Renal cortex interstitium (tissue), 11 donors: ENCODE data around the gene PCED1B. TPM values are rescaled to one million over a fixed set of nuclear protein-coding genes. Genes with fewer than 3 reads are reported as not detected.
A peak's percentile ranks its signal among the peaks of the same experiment; 100 is the strongest.
"Not testable (repeated sequence)": the region's sequence is repeated elsewhere in the genome, so short reads cannot be mapped to it uniquely, and the experiment has no call there.

Experiments
- DNase-seq, 11 donors: peaks; one replicate each; pipeline ENCODE4 v3.0.0-alpha.2; 2013; ENCODE audit warnings: low read depth in 9 of 11, low spot score in 4 of 11; ENCODE audit errors: extremely low read depth in 1 of 11
- polyA plus RNA-seq, 3 donors: library from polyadenylated mRNA; unstranded; fragments of 120-200 nt; gene quantifications; one replicate each; pipeline ENCODE4 v1.2.1, GENCODE V29; 2013; ENCODE audit not compliant: insufficient read length in 3 of 3

Gene PCED1B
- polyA plus RNA-seq, 3 donors, result 3.3 to 5.8 (median 4.1) TPM

DNA sequence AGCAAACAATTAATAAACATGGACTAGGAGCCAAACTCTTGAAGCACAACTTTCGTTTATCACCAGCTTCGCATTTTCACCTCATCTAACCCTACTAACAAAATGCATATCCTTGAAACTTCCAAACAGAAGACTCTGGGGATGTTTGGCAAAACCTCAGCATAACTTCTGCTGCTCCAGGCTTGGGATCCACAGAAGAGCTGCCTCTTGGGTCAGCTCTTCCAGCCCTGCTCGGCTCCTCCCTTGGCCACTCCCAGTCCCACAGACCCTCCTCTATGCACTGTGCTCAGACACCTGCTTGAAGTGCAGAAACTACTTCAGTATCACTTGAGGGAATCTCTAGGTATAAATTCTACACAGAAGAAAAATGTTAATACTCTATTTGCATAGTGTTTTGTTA is 110.3 kb downstream of the PCED1B start:
- no peak for DNase-seq

DNA sequence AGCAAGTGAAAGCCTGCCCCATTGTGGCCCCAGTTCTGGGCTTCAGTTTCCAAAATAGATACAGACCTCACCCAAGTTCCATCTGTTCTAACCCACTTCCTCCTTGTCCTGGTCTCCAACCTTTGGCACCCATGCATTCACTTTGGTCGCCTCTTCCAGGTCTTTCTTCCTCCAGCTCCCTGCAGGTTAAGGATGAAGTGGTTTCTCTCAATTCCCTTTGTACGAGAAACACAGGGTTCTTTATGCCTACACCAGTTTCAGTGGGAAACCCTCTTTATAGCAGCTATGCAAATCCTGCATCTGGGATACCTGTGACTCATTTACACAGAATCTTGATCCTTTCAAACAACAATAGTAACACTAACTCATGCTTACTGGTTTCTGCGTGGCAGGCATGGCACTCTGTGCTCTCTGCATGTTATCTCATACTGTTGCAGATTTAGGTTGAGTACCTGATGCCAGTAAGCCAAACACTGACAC is 110.9 kb downstream of the PCED1B start:
- no peak for DNase-seq

DNA sequence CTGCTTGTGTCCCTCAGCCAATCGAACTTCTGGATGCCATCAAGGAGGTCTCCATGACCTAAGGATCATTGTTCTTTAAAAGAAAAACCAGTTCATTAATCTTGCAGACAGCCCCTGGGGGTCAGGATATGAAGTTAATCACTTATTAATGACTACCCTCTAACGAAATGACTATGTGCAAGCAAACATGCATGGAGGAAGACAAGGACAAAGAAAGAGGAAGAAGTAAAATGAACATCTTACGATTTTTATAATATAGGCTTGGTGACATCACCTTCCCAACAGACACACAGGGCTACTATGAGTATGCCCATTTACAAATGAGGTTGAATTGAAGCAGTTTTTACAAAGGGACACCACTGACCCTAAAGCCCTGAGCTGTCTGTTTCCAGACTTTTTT is 111.5 kb downstream of the PCED1B start:
- DNase-seq, result no peak

DNA sequence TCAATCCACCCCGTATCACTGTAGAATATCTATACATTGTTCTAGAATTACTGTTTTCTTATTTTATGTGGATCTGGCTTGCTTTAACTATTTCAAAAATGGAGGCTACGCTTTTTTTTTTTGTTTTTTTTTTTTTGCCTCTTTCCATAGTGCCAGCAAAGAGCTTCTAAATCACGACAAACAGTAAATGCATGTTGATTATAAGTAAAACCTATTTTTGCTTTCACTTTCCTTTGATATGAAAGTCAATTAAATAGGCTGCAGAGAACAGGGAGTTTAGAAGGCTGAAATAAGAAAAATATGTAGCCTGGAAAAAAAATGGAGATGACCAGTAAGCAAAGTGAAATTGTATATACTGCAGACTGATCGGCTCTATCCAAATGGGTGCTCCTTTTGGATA is 112.6 kb downstream of the PCED1B start:
- no peak for DNase-seq

DNA sequence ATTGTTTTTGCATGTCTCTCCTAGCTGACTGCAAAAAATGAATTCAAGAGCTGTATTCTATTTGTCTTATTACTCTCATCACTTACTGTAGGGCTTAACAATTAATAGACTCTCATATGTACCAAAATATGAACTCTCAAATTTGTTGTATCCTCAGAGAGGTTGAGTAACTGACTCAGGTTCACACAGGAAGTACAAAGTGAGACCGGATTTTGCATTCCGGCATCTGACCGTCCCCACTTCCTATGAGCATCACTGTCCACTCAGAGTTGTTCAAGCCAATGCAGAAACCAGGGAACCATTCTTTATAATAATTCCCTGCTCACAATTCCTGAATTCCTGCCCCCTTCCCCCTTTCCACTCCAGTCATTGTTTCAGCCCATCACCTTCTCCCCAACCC is 113.6 kb downstream of the PCED1B start:
- DNase-seq, result no peak

DNA sequence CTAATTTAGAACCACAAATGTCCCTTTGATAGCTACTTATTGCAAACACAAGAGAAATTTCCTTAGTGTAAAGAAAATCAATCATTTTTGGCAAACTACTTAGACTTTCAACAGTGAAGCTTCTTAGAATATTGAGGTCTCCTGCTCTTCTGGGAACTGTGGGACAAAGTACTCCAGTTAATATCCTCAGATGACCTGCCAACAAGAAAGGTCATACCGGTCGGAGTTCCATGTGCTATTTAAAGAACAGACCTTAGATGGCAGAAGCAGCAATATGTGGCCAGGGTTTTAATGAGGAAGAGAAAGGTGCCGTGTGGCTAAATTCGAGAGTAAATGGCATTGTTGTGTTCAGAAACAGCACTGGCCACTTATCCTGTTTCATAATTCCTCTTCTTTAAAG is 115.1 kb downstream of the PCED1B start:
- DNase-seq, result peak in 1 of 11 donors; percentile 18

DNA sequence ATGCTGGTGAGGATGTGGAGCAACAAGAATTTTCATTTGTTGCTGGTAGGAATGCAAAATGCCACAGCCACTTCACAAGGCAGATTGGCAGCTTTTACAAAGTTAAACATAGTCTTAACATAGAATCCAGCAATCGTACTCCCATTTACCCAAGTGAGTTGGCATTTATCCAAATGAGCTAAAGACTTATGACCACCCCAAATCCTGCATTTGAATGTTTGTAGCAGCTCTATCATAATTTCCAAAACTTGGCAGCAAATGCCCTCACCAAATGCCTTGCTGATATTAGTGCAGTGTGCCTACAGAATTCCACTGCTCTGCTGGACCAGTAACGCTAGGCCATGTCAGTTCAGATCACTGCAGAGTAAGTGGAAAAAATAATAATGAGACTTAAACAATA is 121.0 kb downstream of the PCED1B start:
- no peak for DNase-seq

DNA sequence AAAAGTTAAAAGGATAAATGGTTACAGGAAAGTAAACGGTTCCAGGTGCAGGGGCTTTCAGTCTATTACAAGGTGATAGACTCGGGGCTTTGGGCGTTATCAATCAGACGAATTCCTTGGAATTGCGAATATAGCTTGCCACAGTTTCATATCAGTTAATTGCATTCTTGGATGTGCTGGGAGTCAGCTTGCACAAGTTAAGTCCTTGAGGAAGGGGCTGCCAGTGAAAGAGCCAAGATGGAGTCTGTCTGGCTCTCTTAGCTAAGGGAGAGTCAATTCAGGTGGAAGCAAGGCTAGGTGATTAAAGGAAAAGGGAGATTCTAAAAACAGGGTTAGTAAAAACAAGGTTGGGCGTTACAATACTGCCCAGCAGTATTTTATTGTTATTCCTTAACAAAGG is 121.8 kb downstream of the PCED1B start:
- DNase-seq, result not testable (repeated sequence)

DNA sequence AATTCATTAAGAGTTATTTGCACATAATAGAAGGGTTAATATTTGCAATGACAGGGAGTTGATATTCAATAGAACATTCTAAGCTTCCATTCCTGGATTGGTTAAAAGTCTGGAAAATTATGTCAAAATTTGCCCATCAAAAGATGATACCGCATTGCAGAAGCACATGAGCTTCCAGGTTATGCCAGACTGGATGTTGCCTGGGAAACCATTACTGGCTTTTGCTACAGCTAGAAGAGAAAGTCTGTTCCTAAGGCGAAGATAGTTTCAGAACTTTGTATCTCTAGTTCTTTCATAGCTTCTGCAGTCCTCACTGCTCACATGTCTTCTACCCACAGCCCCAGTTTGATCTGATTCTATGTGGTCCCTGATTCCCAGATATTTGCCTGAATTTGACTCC is 122.8 kb downstream of the PCED1B start:
- DNase-seq, result no peak

DNA sequence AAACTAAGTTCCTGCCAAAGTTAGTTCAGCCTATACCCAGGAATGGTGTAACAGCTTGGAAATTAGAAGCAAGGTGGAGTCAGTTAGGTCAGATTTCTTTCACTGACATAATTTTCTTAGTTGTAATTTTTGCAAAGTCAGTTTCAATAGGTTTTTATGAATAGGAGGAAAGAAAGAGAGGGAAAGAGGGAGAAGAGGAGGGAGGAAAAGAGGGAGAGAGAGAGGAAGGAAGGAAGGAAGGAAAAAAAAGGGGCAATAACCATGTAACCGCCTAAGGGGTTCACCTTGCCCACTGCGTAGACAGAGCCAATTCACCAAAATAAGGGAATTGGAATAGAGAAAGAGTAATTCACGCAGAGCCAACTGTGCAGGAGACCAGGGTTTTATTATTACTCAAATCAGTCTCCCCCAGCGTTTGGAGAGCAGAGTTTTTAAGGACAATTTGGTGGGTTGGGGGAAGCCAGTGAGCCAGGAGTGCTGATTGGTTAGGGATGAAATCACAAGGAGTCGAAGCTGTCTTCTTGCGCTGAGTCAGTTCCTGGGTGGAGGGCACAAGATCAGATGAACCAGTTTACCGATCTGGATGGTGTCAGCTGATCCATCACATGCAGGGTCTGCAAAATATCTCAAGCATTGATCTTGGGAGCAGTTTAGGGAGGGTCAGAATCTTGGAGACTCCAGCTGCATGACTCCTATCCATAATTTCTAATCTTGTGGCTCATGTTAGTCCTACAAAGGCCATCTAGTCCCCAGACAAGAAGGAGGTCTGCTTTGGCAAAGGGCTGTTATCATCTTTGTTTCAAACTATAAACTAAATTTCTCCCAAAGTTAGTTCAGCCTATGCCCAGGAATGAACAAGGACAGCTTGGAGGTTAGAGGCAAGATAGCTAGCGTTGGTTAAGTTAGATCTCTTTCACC is 126.4 kb downstream of the PCED1B start:
- no peak for DNase-seq

DNA sequence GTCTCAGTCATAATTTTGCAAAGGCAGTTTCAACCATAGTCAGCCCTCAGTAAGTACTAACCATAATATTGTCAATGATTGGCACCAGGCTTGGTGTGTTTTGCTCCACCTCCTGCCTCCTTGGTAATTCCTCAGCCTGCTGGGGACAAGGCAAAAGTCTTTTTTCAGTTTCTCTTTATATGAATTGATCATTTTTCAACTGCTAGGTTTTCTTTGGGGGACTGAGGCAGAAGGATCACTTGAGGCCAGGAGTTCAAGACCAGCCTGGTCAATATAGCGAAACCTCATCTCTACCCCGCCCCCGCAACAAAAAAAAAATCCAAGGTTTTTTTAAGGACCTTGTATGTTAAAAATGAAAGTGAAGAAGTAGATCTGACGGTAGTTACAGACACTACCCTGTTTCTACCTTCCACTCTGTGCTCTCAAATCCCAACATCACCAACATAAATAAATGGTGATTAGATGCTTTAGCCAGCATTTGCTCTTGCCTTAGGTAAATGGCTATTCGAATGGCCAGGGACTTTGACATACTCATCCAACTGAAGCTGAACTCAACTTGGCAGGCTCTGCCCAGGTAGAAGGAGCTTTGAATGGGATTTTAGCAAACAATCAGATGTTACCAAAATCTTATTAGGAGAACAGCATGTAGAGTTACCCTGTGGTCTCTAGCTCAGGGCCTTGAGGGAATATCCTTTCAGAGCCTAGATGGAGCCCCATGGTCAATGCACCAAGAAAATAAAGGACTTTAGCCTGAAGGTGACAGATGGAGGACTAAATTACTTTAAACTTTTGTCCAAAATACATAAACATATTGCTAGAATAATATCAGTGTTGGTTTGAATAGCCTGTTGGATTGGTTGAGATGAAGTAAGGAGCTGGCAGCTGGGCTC is 127.3 kb downstream of the PCED1B start:
- no peak for DNase-seq

DNA sequence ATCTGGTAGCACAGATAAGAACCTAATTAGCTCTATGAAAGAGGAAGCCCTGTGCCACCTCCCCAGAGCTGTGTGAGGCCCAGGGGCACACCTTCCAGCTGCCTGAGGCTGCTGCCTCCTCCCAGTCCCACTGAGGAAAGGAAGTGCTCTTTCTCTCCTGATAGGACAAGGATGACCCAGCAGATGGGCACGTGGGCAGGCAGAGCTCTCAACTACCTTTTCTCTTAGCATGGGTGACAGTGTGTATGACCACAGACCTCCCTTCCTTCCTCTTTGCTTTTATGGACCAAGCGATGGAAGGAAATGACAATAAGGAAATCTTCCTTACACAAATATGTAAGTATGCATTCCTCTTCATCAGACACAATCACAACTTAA is 127.9 kb downstream of the PCED1B start:
- no peak for DNase-seq

DNA sequence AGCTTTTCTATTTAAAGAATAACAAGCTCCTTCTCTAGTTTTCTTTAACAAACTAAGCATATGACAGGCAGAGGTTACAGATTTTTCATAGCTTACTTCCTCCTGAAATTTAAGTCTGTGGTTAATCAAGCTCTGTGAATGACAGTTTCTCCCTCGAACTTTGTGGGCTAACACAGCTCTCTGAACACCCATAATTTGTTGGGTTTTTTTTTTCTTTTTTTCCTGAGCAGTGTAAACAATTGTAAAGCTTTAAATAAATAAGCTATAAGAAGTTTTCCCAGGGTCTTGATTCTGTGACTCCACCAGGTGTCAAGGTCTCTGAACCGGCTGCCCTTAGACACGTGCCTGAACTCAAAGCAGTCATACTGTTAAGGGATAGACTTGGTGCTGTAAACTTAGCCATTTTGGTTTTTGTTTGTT is 128.4 kb downstream of the PCED1B start:
- DNase-seq, result no peak

DNA sequence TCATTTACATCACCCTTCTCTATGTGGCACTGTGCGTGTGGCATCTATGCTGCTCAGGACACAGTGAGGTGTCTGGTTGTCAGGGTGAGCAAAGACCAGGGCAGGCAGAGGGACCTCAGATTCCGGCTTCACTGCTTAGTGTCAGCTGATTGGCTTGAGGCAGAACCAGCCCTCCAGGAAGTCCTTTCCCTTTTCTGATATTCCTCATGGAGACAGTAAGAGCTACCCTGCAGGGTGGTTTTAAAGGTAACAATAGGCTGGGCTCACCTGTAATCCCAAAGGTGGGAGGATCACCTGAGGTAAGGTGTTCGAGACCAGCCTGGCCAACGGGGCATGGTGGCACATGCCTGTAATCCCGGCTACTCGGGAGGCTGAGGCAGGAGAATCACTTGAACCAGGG is 129.6 kb downstream of the PCED1B start:
- no peak for DNase-seq

DNA sequence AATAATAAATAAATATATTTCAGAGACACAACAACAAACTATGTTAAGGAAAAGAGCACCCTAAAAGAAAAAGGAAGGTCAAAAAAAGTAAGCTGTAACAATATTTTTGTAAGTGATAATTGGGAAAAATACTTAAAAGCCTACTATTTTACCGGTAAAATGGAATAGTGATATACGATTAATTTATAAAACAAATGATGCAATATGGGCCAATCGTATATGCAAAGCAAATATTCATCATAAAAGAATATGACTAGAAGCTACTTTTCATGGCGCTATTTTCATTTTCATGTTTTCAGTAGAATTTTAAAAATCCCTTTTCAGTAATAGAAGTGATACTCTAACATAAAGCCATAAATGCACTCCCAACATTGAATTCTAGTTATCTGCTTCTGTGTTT is 131.4 kb downstream of the PCED1B start:
- DNase-seq, result no peak

DNA sequence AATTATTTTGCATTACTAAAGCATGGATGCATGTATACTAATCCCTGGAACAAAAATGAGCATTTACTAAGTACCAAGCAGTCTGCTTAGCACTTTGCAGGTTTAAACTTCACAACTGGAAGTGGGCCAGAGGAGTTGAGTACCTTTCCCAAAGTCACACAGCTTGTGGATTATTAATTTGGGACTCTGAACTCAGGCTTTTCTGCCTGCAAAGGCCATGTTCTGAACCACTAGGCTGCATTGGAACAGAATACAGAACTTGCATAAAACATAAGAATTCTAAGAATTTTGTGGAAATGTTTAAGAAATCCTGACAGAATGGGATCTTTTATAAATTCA is 133.2 kb downstream of the PCED1B start:
- no peak for DNase-seq

DNA sequence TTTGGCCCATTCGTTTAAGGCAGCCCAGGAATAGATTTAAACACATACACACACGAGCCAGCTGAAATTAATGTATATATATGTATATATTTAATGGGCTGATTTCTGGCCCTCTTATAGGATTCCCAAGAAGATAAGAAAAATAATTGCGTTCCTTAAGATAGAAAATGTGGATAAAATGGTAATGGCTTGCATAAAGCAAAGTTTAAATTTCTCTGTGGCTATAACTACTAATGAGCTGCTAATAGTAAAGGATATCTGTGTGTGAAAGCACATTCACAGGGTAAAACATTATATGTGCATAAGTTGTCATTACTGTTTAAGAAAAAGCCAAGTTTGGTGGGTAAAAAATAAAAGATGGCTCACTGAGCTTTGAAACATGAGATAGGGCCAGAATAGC is 134.0 kb downstream of the PCED1B start:
- DNase-seq, result no peak

DNA sequence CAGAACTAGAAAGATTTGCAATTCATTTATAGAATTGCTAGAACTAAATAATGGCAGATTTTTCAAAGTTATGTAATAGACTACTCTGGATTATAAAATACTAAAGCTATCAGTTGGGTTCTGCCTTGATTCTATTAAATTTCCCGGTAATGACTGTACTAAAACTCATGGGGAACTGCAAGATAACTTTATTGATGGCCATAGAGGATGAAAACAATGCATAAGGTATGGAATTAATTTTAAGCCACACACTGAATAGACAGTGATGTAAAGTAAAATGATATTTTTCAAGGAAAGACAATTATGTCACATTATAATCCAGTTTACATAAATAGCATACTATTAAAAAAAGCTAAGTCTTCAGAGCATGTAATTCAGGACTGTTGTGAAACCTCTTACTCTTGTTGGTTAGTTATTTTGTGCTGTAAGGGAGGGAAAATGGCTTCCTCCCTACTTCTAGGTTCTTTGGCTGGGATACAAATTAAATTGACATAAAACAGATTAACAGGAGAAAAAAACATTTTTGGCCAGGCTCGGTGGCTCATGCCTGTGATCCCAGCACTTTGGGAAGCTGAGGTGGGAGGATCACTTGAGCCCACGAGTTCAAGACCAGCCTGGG is 134.7 kb downstream of the PCED1B start:
- DNase-seq, result no peak

DNA sequence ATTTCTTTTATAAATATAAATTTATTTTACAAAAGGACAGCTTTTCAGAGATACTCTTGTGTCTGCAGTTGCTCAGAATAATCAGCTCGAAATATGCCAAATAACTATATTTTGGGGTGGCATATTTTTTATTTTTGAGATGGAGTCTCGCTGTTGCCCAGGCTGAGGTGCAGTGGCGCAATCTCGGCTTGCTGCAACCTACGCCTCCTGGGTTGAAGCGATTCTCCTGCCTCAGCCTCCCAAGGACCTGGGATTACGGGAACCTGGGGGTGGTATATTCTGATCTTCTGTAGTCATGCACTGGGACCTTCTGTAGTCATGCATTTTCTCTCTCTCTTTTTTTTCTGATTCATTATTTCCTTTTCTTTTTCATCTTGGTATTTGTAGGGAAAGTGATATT is 135.3 kb downstream of the PCED1B start:
- DNase-seq, result no peak

DNA sequence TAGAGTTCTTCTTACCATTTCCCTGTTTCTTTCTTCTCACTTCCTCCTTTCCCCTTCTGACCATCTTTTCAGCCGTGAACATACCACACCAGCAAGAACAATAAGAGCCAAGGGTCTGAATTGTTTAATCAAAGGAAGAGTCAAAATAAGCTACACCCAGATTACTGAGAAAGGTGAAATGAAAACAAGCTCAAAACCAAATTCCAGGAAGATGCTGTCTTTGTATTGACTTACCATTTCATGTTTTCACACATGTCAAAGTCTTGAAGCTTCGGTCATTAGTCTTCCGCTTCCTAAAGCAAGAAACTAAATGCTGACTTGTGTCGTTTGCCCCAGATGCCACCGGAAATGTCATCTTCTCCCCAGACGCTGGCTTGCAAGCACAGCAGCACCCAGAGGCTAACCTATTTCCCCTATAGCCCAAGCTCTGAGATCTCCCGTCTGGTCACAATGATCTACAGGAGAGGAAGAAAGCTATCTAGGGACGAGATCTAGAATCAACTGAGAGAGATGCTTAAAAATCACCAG is 136.8 kb downstream of the PCED1B start:
- no peak for DNase-seq
